Mammary epithelial cell (primary cell): ENCODE results near the gene LIMS4.
"Not testable (repeated sequence)": the region's sequence is repeated elsewhere in the genome, so short reads cannot be mapped to it uniquely, and the experiment has no call there.

Experiments
- CTCF ChIP-seq, 2 donors: IDR thresholded peaks in 1 of 2; conservative IDR thresholded peaks in 1 of 2; 2 replicates each; pipeline ENCODE4 v1.5.1; 2011 to 2012; ENCODE audit warnings: inconsistent platforms in 2 of 2, low read length in 2 of 2, mild to moderate bottlenecking in 2 of 2, control low read depth in 1 of 2, low read depth in 1 of 2; ENCODE audit not compliant: insufficient read depth in 1 of 2; ENCODE audit errors: extremely low read depth in 1 of 2
- EZH2 ChIP-seq: IDR thresholded peaks from 2 replicates; pipeline ENCODE4 v1.6.1; 2012; ENCODE audit warnings: low read length, inconsistent platforms, borderline replicate concordance

GRCh38 chr2:110422852-110423573 is 49.6 kb downstream of the LIMS4 start:
- not testable (repeated sequence) for TF ChIP-seq CTCF (conservative IDR thresholded peaks at IDR 0.05 in 1 of 2, IDR thresholded peaks at IDR 0.05 in 1 of 2; ENCODE audit: extremely low read depth in 1 of 2, insufficient read depth in 1 of 2, low read depth in 1 of 2, low read length in 2 of 2); EZH2
